Measurements from ENCODE around the gene MRTFB. TPM values are rescaled to one million over a fixed set of nuclear protein-coding genes. Genes with fewer than 3 reads are reported as not detected.
A peak's percentile ranks its signal among the peaks of the same experiment; 100 is the strongest.
"Not testable (repeated sequence)": the region's sequence is repeated elsewhere in the genome, so short reads cannot be mapped to it uniquely, and the experiment has no call there.

MRTFB gene, protein sequence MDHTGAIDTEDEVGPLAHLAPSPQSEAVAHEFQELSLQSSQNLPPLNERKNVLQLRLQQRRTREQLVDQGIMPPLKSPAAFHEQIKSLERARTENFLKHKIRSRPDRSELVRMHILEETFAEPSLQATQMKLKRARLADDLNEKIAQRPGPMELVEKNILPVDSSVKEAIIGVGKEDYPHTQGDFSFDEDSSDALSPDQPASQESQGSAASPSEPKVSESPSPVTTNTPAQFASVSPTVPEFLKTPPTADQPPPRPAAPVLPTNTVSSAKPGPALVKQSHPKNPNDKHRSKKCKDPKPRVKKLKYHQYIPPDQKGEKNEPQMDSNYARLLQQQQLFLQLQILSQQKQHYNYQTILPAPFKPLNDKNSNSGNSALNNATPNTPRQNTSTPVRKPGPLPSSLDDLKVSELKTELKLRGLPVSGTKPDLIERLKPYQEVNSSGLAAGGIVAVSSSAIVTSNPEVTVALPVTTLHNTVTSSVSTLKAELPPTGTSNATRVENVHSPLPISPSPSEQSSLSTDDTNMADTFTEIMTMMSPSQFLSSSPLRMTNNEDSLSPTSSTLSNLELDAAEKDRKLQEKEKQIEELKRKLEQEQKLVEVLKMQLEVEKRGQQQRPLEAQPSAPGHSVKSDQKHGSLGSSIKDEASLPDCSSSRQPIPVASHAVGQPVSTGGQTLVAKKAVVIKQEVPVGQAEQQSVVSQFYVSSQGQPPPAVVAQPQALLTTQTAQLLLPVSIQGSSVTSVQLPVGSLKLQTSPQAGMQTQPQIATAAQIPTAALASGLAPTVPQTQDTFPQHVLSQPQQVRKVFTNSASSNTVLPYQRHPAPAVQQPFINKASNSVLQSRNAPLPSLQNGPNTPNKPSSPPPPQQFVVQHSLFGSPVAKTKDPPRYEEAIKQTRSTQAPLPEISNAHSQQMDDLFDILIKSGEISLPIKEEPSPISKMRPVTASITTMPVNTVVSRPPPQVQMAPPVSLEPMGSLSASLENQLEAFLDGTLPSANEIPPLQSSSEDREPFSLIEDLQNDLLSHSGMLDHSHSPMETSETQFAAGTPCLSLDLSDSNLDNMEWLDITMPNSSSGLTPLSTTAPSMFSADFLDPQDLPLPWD
- 29.8 and 35.7 TPM in 2 replicates for total RNA-seq (2021)
- percentile 80 among the genes with signal in this experiment for Bru-seq, nascent RNA
- percentile 73 among the genes with signal in this experiment for BruChase-seq, experiment 1, labeled RNA remaining after a 2-hour chase
- BruChase-seq, experiment 2, labeled RNA remaining after a 6-hour chase = percentile 61 among the genes with signal in this experiment
- long read RNA-seq, partial matches to known transcripts = 0 of 4 reads
- long read RNA-seq, other reads (novel, unspliced or antisense) = 4 of 4 reads

GRCh38 chr16:14070877-14071575 is at the start of gene MRTFB:
Gene MRTFB (plus strand): TSS chr16:14071319. CDS start chr16:14140607, 69,288 bp downstream.
- Histone ChIP-seq H3K36me3 (ENCODE audit: insufficient read depth, low read length, poor library complexity, severe bottlenecking) (no peaks in the 10 kb centered on the region), H3K4me3 (ENCODE audit: low read depth, low read length, poor library complexity, severe bottlenecking) (peak within 1 kb of the TSS; percentile 74), H3K4me1 (ENCODE audit: insufficient read depth, low read length, poor library complexity, severe bottlenecking) (no peaks in the 10 kb centered on the region), H3K27ac (ENCODE audit: low read depth, low read length, poor library complexity, severe bottlenecking) (peak within 1 kb of the TSS; percentile 88), H3K27me3 (replicated peaks; ENCODE audit: insufficient read depth, low read depth, low read length, poor library complexity) (no peaks in the 10 kb centered on the region), H3K9me3 (ENCODE audit: low read depth, low read length, poor library complexity, severe bottlenecking) (no peaks in the 10 kb centered on the region)
- POLR2A ChIA-PET (ENCODE audit: low non-redundant PET) = no interaction called here
- DNase-seq (ENCODE audit: low spot score) = peak; percentile 76
- no peak for TF ChIP-seq EZH2 (IDR thresholded peaks at IDR 0.05; ENCODE audit: borderline replicate concordance, low read depth, low read length, poor library complexity, severe bottlenecking)
- no peak for TF ChIP-seq CTCF (conservative IDR thresholded peaks at IDR 0.05; ENCODE audit: low read depth, low read length)
- BruUV-seq (replicated peaks) = no TSS peak
- CTCF ChIA-PET = no interaction called here
- intact Hi-C loops (cut with micrococcal nuclease; ENCODE audit: unreplicated experiment) = loop anchor here (5.0 kb wide), 1 partner anchor 456 kb away; no protein-coding TSS in a partner anchor

DNA sequence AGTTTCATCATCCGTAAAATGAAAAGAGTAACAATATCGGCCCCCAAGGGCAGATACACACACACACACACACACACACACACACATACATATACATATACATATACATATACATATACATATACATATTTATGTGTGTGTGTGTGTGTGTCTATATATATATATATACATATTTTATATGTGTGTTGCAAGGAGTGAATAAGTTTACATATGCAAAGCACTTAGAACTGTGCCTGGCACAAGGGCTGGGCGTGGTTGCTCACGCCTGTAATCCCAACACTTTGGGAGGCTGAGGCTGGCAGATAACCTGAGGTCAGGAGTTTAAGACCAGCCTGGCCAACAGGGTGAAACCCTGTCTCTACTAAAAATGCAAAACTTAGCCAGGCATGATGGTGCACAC is 47.6 kb upstream of the MRTFB start:
- H3K27me3 ChIP-seq (replicated peaks; ENCODE audit: insufficient read depth, low read depth, low read length, poor library complexity); H3K36me3 ChIP-seq (ENCODE audit: insufficient read depth, low read length, poor library complexity, severe bottlenecking); POLR2A ChIA-PET (ENCODE audit: low non-redundant PET); H3K4me1 ChIP-seq (ENCODE audit: insufficient read depth, low read length, poor library complexity, severe bottlenecking); intact Hi-C loops (cut with micrococcal nuclease; ENCODE audit: unreplicated experiment); H3K4me3 ChIP-seq (ENCODE audit: low read depth, low read length, poor library complexity, severe bottlenecking); DNase-seq (ENCODE audit: low spot score); H3K9me3 ChIP-seq (ENCODE audit: low read depth, low read length, poor library complexity, severe bottlenecking); CTCF ChIA-PET; BruUV-seq (replicated peaks); H3K27ac ChIP-seq (ENCODE audit: low read depth, low read length, poor library complexity, severe bottlenecking): not testable (repeated sequence)

DNA sequence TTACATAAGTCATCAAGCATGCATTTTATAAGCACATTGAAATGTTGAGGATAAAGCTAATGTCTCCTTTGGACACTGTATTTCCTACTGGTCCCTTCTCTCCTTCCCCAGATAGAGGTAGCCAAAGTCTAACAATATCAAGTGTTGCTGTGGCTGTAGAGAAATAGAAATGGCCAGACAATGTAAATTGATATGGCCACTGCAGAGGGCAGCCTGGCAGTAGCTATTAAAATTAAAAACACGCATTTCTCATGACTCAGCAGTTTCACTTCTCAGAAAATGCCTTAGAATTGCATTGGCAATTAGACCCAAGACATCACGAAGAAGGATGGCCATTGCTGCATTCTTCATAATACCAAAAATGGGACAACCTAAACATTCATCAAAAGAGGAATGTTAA is 46.8 kb upstream of the MRTFB start:
- no peak for TF ChIP-seq CTCF (conservative IDR thresholded peaks at IDR 0.05; ENCODE audit: low read depth, low read length)
- TF ChIP-seq EZH2 (IDR thresholded peaks at IDR 0.05; ENCODE audit: borderline replicate concordance, low read depth, low read length, poor library complexity, severe bottlenecking) = no peak
- intact Hi-C loops (cut with micrococcal nuclease; ENCODE audit: unreplicated experiment) = no loop called here
- no TSS peak for BruUV-seq (replicated peaks)

More for the DNA sequence above, 46.8 kb upstream of the MRTFB start:
- ChIA-PET CTCF (no interaction called here), POLR2A (ENCODE audit: low non-redundant PET) (no interaction called here)
- Histone ChIP-seq H3K27me3 (replicated peaks; ENCODE audit: insufficient read depth, low read depth, low read length, poor library complexity) (no peaks in the 10 kb centered on the region), H3K9me3 (ENCODE audit: low read depth, low read length, poor library complexity, severe bottlenecking) (no peaks in the 10 kb centered on the region), H3K4me3 (ENCODE audit: low read depth, low read length, poor library complexity, severe bottlenecking) (no peak overlapping the region), H3K36me3 (ENCODE audit: insufficient read depth, low read length, poor library complexity, severe bottlenecking) (no peaks in the 10 kb centered on the region), H3K4me1 (ENCODE audit: insufficient read depth, low read length, poor library complexity, severe bottlenecking) (no peaks in the 10 kb centered on the region), H3K27ac (ENCODE audit: low read depth, low read length, poor library complexity, severe bottlenecking) (no peak overlapping the region)
- DNase-seq (ENCODE audit: low spot score) = no peak
